Measurements from ENCODE around the gene RABEP1.
A peak's percentile ranks its signal among the peaks of the same experiment; 100 is the strongest.

GRCh38 chr17:5241861-5242671 lies 40.0 kb upstream of the RABEP1 start:
- TF ChIP-seq, protein P1, sequence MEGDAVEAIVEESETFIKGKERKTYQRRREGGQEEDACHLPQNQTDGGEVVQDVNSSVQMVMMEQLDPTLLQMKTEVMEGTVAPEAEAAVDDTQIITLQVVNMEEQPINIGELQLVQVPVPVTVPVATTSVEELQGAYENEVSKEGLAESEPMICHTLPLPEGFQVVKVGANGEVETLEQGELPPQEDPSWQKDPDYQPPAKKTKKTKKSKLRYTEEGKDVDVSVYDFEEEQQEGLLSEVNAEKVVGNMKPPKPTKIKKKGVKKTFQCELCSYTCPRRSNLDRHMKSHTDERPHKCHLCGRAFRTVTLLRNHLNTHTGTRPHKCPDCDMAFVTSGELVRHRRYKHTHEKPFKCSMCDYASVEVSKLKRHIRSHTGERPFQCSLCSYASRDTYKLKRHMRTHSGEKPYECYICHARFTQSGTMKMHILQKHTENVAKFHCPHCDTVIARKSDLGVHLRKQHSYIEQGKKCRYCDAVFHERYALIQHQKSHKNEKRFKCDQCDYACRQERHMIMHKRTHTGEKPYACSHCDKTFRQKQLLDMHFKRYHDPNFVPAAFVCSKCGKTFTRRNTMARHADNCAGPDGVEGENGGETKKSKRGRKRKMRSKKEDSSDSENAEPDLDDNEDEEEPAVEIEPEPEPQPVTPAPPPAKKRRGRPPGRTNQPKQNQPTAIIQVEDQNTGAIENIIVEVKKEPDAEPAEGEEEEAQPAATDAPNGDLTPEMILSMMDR (IDR thresholded peaks at IDR 0.05) = peak in 1 of 7 experiments; percentile 5
- TF ChIP-seq POLR2A (IDR thresholded peaks at IDR 0.05) (no peak), POLR2AphosphoS5 (IDR thresholded peaks at IDR 0.05) (no peak), EP300 (IDR thresholded peaks at IDR 0.05) (no peak)
